PFSK-1 (cell line): Measurements from ENCODE around the gene CD274.

ENCODE experiments used
- POLR2AphosphoS5 ChIP-seq: IDR thresholded peaks from 2 replicates; pipeline ENCODE4 v1.6.1; 2012; ENCODE audit warnings: low read depth, mild to moderate bottlenecking, control low read depth, low read length, moderate library complexity
- REST ChIP-seq, 2 experiments: IDR thresholded peaks; 2 replicates each; pipeline versions ENCODE4 v1.6.1 to v1.8.0; 2011 to 2012; ENCODE audit warnings: low read depth in 2 of 2, low read length in 2 of 2, control low read depth in 1 of 2, inconsistent platforms in 1 of 2, mild to moderate bottlenecking in 1 of 2, moderate library complexity in 1 of 2; ENCODE audit not compliant: insufficient read depth in 1 of 2

GRCh38 chr9:5482194-5482593 is 31.9 kb downstream of the CD274 start:
- TF ChIP-seq POLR2AphosphoS5 = no peak
- TF ChIP-seq REST (IDR thresholded peaks at IDR 0.05; ENCODE audit: insufficient read depth in 1 of 2, low read depth in 2 of 2, low read length in 2 of 2) = no peak
